HG03378 (cell line): ENCODE results near the gene EIF4E2.

ENCODE experiments used
- ATAC-seq: cut with Tn5 transposase; IDR thresholded peaks from one replicate; pipeline ENCODE4 v1.9.1; 2021; ENCODE audit warnings: mild to moderate bottlenecking, moderate library complexity; ENCODE audit not compliant: unreplicated experiment

The EIF4E2 gene

GRCh38 chr2:232592772-232593395, 42.4 kb downstream of the EIF4E2 start:
- ATAC-seq: no peak

DNA sequence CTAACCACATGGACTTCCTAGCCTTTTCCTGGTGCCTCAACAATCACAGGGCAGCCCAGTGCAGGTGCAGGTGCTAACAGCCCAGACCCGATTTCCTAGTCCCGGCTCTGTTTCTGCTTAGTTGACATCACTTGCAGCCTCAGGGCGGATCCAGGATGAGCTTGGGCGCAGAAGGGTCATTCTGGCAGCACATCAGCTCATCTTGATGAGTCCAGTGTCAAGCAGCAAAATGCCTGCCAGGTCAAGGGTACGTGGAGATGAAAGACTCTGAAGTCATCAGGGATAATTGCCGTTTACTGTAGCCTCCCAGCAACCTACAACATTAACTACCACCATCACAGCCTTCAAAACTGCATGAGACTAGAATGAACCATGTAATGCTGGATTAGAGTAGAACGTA, 43.5 kb downstream of the EIF4E2 start:
- ATAC-seq: no peak

DNA sequence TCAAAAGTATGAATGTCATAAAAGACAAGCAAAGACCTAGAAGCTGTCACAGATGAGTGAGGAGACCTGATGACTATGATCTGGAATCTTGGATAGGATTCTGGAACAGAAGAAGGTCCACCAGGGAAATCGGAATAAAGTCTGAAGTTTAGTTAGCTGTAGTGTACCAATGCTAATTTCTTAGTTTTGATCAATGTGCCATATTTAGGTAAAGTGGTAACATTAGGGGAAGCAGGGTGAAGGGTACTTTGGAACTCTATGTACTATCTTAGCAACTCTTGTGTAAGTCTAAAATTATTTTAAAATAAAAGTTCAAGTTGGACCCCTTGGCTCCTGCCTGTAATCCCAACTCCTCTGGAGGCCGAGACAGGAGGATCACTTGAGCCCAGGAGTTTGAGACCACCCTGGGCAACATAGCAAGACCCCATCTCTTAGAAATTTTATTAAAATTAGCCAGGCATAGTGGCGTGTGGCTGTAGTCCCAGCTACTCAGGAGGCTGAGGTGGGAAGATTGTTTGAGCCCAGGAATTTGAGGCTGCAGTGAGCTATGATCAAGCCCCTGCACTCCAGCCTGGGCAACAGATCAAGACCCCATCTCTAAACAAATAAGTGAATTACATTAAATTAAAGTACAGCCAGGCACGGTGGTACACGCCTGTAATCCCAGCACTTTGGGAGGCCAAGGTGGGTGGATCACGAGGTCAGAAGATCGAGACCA, 47.0 kb downstream of the EIF4E2 start:
- ATAC-seq: no peak

DNA sequence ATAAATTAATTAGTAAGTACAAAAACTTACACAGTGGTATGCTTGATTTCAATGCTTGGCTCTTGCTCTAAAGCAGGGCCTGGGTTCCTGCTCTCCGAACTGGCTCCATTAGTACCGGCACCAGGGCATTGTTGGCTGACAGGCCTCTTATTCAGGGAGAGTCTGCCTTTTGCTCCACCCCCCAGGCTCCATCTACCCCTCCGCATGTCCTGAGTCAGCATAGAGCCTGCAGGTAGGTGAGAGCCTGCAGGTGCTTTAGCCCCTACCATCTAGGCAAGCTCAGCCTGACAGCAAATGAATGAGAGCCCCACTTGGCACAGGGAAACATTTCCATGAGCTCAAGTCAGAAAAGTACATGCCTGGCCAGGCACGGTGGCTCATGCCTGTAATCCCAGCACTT, 47.8 kb downstream of the EIF4E2 start:
- no peak for ATAC-seq

- ATAC-seq: no peak
Measured at GRCh38 chr2:232600053-232600773, 49.7 kb downstream of the EIF4E2 start.

- no peak for ATAC-seq
Measured at GRCh38 chr2:232603283-232603682, 52.8 kb downstream of the EIF4E2 start.

GRCh38 chr2:232604535-232604934, 54.0 kb downstream of the EIF4E2 start:
- no peak for ATAC-seq

- ATAC-seq: no peak
Measured at GRCh38 chr2:232607011-232607410, 56.5 kb downstream of the EIF4E2 start.

GRCh38 chr2:232609607-232610006, 59.1 kb downstream of the EIF4E2 start:
- ATAC-seq: no peak

- no peak for ATAC-seq
Measured at GRCh38 chr2:232610081-232610480, 59.6 kb downstream of the EIF4E2 start.

GRCh38 chr2:232611061-232611460, 60.6 kb downstream of the EIF4E2 start:
- ATAC-seq: no peak

DNA sequence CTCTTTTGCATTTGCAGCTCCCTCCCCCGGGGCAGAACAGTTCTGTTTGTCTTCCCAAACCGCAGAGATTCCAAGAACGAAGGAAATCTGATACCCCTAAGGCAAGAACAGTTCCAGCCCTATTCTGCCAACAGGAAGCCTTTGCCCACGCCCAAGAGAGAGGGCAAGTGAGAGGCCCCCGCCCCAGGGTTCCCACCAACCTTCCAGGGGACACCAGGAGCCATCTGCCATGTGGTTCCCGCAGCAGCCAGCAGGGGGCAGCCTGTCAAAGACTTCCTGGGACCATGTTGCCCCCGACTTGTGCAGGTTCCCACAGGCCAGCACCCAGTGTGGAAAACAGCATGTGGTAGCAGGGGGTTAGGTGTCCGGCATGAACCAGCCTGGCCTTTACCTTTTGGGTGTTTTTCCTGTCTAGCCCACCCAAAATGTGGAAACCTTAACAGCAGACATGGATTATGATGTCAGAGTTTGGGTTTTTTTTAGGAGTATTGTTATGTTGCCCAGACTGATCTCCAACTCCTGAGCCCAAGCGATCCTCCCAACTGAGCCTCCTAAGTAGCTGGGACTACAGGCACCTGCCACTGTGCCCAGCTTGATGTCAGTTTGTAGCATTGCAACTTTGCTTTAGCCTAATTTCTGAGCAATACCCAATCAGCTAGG, 61.2 kb downstream of the EIF4E2 start:
- no peak for ATAC-seq

GRCh38 chr2:232613538-232614134, 63.1 kb downstream of the EIF4E2 start:
- no peak for ATAC-seq

- no peak for ATAC-seq
Measured at GRCh38 chr2:232615339-232615738, 64.8 kb downstream of the EIF4E2 start.
